GM19023 (cell line): ENCODE data around the gene CBX4.
"Not testable (repeated sequence)": the region's sequence is repeated elsewhere in the genome, so short reads cannot be mapped to it uniquely, and the experiment has no call there.

Source experiments
- ATAC-seq: cut with Tn5 transposase; IDR thresholded peaks from one replicate; pipeline ENCODE4 v1.9.1; 2021; ENCODE audit warnings: mild to moderate bottlenecking, moderate library complexity; ENCODE audit not compliant: unreplicated experiment

The CBX4 gene

GRCh38 chr17:79861413-79862216 is 22.4 kb upstream of the CBX4 start:
- ATAC-seq, result no peak

GRCh38 chr17:79859676-79860615 is 20.7 kb upstream of the CBX4 start:
- no peak for ATAC-seq

GRCh38 chr17:79857095-79857494 is 17.9 kb upstream of the CBX4 start:
- ATAC-seq, result no peak

- no peak for ATAC-seq
These were observed 16.3 kb upstream of the CBX4 start for GRCh38 chr17:79855331-79856124.

- ATAC-seq, result no peak
These were observed 15.1 kb upstream of the CBX4 start for GRCh38 chr17:79854080-79855060.

- ATAC-seq, result not testable (repeated sequence)
These were observed 13.9 kb upstream of the CBX4 start for GRCh38 chr17:79853168-79853567.

- ATAC-seq, result no peak
These were observed 13.5 kb upstream of the CBX4 start for GRCh38 chr17:79852748-79853147.

GRCh38 chr17:79851461-79851817 is 12.2 kb upstream of the CBX4 start:
- no peak for ATAC-seq

- ATAC-seq, result no peak
These were observed 11.6 kb upstream of the CBX4 start for GRCh38 chr17:79850571-79851460.

- no peak for ATAC-seq
These were observed 10.7 kb upstream of the CBX4 start for GRCh38 chr17:79849953-79850352.

- no peak for ATAC-seq
These were observed 9.1 kb upstream of the CBX4 start for GRCh38 chr17:79848370-79848766.

- no peak for ATAC-seq
These were observed 8.6 kb upstream of the CBX4 start for GRCh38 chr17:79847698-79848369.

- no peak for ATAC-seq
These were observed 6.3 kb upstream of the CBX4 start for GRCh38 chr17:79845601-79845949.

- ATAC-seq, result no peak
These were observed 5.8 kb upstream of the CBX4 start for GRCh38 chr17:79844869-79845600.

- ATAC-seq, result no peak
These were observed 4.9 kb upstream of the CBX4 start for GRCh38 chr17:79843816-79844800.

- no peak for ATAC-seq
These were observed 4.2 kb upstream of the CBX4 start for GRCh38 chr17:79843474-79843815.
